Occipital lobe (tissue), 2 donors: ENCODE results near the gene FBXL14. TPM values are rescaled to one million over a fixed set of nuclear protein-coding genes. Genes with fewer than 3 reads are reported as not detected.

Source experiments
- DNase-seq: peaks from one replicate; lab custom pipeline; 2025; lab: John Stamatoyannopoulos, UW
- total RNA-seq: library from RNA; depleted of rRNA; stranded (reverse); fragments of >200 nt; gene quantifications from one replicate; pipeline ENCODE4 v1.2.3, GENCODE V29; 2014

Gene FBXL14
- total RNA-seq, 1 donor from 2014 or later: 25.3 TPM

- no peak for DNase-seq
Observed at GRCh38 chr12:1517007-1517406, 77.4 kb downstream of the FBXL14 start.

Other genes with a start within 250 kb of the FBXL14 start
- 30.7 TPM for gene WNT5B, start 34.6 kb upstream of the FBXL14 start, total RNA-seq
- 35.7 TPM for gene ADIPOR2, start 96.5 kb upstream of the FBXL14 start, total RNA-seq
- gene LRTM2, start 226.0 kb upstream of the FBXL14 start, total RNA-seq: 4.5 TPM